KG1 (cell line): Measurements from ENCODE around the gene CD151.

Experiments
- DNase-seq: peaks from one replicate; lab custom pipeline; 2025; lab: John Stamatoyannopoulos, UW

Gene CD151

DNA sequence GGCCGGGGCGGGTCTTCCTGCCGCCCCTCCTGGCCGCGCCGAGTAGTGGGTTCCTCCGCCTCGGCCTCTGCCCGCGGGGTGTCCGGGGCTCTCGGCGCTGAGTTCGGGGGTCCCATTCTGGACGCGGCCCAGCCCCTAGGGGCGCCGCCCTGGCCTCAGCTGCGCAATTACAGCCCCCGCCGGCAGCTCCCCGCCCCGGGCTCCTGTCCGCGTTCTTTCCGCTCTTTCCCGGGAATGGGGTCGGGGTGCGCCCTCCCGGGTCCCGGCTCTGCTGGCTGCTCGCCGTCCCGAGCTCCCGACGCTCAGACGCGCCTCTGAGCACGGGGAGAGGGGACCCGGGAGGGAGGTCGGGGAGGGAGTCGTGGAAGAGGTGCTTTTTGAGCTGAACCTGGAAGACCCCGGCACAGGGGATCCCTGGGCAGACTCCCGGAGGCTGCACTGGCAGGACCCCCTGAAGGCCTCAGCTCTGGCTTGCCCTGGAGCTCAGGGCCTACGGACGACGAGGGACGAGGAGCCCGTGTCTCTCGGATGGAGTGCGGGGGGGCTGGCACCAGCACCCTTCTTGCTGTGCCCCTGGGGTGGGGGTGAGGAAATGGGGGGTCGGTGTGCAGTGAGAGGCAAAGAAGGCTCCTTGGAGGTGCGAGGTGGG lies 10.5 kb downstream of the CD151 start:
- no peak for DNase-seq

DNA sequence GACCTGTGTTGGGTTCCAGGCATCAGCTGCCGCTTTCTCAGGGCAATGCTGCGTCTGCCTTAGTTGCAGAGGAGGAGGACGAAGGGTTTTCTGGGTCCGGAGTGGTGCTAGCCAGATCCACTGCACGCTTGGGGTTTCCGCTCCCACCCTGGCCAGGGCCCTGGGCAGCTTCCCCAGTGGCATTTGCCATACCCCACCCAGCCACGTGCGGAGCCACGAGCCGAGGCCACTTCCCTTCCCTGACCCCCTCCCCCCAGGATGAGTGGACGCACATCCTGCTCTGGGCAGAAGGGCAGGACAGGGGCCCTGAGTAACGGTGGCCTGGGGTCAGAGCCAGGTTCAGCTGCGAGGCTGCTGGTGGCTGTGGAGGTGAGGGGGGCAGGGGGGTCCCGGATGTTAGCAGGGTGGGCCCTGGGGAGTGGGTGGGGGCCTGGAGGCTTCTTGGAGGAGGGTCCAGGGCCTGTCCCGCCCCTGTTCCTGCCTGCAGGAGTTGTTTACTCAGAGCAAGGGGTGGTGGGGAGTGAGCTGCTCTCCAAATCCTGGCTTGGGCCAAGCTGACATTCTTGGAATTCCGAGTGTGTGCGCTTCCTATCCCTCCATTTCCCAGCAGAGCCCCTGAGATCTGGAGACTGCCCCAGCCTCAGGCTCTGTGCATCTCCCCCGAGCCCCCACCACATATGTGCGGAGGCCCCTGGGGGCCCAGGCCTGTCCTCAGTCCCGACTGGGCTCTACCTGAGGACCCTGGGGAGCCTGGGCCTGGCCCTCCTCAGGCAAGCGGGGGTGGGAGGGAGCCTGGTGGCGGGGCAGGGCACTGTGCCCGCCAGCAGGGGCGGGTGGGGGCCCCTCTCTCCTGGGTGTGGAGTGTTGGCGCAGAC lies 11.3 kb downstream of the CD151 start:
- DNase-seq = no peak

DNA sequence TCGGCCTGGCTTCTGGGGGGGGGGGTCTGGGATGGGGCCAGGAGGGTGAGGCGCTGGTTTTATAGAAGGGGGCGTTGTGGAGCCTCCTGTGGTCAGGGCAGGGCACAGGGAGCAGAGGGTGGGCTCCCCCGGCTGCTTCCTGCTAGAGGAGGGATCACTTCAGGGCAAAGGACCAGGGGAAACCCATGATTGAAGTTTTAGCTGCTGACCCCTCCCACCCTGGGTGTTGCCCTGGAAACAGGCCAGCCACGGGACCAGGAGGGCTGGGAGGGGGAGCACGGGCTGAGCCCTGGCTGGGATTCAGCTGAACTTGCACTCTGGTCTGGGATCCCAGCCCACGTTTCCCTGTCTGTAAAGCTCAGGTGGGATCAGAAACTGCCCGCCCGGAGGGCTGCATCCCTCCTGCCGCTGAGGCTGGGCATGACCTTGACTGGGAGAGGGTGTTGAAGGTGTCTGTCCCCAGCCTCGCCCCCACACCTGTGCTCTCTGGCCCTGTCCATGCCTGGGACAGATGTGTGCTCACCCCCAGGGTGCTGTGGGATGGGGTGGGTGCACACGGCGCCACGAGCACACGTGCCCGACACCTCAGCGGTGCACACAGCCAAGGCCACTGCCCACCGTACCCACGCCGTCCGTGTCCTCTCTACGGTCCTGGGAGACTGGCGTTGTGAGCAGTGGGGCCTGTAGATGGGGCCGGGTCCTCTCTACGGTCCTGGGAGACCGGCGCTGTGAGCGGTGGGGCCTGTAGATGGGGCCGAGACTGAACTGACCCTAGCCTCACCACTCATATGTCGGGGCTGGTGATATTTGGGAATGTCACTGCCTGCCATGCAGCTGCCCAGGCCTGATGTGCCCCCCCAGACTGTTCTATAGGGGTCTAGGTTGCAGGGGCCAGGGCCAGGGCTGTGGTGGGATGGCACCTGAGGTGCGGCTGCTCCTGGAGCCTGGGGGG lies 12.2 kb downstream of the CD151 start:
- DNase-seq = no peak

DNA sequence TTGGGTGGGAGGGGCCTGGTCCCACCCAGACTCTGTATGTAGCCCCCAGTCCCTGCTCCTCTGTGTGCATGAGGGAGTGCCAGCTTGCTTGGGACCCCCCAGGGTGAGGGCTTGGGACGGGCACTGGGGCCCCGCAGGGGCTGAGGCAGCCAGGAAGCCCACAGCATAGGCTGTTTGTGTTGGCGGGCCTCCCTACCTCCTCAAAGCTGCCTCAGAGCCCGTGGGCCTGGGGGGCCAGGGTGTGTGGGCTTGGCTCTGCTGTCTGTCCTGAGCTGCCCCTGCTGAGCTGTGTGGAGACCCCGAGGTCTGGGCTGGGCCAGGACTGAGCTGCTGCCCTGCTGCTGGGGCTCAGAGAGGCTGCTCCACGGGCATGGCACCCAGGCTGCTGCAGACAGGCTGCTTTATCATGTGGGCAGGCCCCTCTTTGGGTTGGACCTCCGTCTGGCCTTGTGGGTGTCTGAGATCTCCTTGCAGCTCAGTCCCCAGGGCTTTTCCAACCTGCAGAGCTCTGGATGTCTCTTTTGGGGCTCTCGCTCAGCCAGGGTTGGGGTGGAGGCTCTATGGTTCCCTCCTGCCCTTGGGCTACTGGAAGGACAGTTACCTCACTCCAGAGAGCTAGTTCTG lies 13.2 kb downstream of the CD151 start:
- DNase-seq = no peak

DNA sequence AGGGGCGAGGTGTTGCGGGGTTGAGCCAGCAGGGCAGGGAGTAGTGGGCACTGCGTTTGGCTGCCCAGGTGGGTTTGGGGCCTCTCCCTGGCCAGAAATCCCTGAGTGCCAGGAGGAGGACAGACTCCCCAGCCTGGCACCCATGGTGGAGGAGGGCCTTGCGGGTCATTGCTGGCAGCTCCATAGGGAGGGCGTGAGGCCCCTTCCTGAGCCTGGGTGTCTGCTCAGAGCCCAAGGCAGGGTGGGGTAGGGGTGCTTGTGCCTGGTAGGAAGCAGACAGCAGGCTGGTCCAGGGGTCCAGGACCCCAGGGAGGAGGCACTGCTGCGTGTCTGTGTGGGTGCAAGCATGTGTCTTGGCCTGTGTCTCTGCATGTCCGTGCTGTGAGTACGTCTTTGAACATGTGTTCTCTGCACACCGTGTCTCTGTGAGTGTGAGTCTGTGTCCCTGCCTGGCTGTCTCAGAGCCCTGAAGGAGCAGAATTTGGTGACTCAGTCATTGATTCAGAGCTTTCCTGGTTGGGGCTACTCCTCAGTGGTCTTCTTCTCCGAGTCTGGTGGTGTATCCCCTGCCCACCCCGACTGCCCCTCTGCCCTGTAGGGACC lies 13.8 kb downstream of the CD151 start:
- DNase-seq = no peak

DNA sequence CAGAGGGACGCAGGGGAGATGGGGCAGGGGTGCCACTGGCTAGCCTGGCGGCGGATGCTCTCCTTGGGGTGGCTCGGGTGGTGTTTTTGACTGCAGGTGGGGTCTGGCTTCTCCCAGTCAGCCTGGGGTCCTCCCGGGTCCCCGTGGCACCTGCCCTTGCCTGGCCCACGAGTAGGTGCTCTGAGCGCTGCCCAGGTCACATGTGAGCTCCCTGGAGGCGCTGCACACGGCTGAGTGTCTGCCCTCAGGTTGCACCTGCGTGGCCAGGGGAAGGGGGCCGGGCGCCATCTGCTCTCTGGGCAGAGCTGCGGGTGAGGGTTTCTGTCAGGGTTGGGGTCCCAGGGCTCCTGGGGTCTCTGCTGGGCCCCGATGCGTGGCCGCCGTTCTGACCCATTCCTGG lies 15.1 kb downstream of the CD151 start:
- DNase-seq = no peak

DNA sequence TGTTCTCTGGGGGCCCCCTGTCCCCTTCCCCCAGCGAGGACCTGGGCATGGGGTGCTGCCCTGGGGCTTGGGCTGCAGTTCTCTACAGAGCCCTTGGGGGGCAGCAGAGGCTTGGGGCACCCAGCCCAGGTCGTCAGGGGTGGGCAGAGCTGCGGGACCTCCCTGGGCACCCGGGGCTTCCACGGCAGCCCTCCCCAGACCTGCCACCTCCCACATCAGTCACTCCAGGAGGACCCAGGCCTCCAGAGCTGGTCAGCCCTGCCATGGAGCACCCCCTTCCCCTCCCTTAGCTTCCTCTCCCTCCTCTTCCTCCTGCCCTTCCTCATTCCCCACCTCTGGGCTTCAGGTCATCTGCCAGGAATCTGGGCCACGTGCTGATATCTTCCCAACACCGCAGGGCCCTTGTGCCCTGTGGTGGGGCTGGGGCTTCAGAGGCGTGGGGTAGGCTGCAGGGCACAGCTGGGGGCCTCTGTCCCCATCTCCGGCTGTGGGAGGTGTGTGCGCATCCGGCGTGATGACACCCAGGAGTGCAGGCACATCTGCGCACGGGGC lies 15.7 kb downstream of the CD151 start:
- DNase-seq = no peak

DNA sequence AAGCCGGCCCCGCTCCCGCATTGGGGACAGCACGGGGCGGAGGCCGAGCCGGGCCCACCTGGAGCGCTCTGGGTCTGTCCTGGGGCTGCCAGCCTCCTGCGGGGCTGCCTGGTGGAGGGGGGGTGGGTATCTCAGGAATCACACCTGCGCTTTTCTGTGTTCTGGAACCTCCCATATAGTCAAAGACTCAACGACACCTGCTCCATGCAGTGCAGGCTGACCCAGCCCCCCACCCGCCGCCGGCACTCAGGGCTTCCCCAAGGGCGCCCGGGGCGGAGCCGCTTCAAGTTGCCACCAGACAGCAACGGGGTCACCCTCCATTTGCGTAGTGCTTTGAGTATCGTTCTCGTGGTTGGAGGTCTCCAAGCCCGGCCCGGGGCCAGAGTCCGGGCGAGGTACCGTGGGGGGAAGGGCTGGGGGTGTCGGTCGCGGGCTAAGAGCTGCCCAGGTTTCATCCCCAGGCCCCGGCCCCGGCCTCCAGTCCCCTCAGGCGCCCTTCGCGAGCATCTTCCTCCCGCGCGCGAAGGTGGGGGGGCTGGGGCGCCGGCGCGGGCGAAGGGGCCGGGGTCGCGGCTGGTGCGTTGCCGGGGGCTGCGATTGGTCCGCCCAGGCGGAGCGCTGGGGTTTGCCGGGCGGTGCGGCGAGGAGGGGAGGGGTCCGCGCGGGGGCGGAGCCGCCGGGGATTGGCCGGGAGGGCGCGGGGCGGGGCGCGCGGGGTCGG lies 16.5 kb downstream of the CD151 start:
- DNase-seq = no peak

DNA sequence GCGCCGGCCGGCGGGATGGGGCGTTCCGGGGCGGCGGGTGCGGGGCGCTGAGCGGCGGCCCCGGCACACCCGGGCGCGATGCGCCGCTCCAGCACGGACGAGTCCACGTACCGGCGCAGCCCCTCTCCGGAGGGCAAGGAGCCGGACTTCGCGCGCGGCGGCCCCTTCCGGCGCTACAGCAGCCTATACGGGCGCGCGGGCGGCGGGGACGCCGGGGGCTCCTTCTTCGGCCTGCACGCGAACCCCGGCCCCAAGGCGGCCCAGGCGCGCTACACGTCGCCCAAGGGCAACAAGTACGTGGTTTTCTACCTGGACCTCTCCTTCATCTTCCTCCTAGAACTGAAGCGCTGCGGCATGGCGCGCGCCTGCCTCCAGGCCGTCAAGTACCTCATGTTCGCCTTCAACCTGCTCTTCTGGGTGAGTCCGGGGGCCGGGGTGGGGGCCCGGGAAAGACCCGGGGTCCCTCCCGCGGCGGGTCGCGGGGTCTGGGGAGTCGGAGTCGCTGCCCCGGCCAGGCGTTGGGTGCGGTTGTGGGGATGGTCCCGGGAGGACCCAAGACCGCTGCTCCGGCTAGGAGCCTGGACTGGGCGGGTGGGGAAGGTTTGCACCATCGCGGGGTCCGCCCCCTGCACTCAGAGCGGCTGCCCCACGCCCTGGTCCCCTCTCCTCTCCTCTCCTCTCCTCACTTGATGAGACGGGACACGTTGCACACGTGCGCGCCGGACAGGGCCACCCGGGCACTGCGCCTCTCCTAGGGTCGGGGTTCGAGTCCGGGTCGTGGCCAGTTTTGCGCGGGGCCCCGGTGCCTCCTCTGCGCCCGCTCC lies 17.4 kb downstream of the CD151 start:
- no peak for DNase-seq

DNA sequence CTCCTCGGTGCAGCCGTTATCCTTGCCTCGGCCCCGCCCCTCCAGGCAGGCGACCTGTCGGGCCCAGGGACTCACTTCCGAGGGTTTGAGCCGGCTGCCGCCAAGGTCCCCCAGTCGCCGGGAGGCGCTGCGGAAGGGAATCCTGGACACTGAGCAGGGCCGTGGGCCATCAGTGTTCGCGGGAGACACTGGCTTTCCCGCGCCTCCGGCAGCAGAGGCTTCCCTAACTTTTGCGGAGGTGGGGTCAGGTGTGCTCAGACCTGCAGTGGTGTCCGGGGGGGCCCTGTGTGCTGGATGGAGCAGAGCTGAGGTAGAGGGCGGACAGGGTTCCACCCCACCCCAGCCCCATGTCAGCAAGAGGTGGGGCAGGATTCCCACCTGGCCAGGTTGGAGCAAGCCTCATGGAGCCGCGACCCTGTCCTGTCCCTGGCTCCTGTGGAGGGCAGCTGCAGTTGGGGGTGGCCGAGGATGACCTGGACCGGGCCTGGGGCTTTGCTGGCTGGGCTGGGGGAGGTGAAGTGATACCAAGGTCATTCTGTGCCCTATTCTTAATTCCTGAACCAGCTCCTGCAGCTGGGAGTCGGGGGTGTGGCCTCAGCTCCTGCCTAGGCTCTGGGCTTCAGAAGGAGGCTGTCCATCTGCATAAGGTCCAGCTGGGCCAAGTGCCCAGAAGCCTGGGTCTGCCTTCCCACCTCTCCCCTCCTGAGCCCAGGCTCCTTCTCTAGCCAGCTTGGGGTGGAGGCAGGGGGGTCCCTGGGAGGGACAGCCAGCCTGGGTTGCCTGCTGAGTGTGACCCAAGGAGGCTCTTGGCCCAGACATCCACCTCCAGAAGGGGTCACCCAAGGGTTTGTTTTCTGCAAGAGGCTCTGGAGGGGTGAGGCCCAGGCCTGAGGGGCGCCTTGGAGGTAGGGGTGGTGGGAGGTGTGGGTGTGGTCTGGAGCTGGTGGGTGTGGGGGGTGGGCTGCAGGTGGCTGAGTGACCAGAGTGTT lies 18.3 kb downstream of the CD151 start:
- no peak for DNase-seq

DNA sequence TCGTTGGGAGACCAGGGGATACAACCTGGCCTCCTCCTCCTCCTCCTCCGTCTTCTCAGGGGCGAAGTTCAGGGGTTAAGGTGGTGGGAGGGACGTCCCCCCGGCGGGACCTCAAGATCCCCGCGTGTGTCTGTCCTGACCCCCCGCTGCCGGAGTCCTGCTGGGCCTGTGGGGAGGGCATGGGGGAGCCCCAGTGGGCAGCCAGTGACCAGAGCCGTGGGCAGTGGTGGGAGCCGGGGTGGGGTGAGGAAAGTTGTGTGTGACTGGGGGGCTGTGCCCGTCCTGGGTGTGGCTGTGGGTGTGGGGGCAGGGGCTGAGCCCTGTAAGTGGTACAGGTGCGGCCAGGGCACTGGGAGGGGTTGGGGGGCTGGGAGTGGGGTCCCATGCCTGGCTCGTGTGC lies 20.0 kb downstream of the CD151 start:
- DNase-seq = no peak

DNA sequence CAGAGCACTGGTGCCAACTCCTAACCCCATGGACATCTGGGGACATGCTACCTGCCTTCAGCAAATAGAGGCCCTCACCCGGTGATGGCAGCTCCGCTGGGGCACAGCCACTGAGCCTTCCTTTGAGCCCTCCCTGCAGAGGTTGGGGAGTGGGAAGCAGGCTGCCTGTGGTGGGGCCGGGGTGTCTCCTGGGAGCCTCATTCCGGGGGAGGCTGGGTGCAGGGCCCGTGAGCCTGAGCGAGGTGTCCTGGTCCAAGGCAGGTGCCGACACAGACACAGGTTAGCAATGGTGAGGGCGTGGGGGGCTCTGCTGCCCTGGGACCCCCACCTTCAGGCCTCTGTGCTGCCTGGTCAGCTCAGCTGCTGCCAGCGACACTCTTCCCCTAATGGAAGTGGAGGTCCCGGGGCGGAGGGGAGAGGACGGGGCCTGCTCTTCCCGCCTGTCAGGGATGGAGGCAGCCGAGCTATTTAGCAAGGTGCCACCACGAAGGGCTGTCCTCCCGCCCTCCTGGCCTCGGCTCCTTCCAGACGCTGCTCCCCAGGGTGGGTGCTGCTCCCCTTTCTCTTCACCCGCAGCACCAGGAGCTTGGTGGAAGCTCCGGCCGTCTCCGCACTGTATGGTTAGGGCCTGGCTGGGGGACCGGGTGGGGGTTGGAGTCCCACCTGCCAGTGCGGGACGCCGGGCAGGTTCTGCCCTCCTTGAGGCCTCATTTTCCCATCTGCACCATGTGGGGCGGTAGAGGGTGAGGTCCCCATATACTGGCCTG lies 21.1 kb downstream of the CD151 start:
- DNase-seq = no peak

DNA sequence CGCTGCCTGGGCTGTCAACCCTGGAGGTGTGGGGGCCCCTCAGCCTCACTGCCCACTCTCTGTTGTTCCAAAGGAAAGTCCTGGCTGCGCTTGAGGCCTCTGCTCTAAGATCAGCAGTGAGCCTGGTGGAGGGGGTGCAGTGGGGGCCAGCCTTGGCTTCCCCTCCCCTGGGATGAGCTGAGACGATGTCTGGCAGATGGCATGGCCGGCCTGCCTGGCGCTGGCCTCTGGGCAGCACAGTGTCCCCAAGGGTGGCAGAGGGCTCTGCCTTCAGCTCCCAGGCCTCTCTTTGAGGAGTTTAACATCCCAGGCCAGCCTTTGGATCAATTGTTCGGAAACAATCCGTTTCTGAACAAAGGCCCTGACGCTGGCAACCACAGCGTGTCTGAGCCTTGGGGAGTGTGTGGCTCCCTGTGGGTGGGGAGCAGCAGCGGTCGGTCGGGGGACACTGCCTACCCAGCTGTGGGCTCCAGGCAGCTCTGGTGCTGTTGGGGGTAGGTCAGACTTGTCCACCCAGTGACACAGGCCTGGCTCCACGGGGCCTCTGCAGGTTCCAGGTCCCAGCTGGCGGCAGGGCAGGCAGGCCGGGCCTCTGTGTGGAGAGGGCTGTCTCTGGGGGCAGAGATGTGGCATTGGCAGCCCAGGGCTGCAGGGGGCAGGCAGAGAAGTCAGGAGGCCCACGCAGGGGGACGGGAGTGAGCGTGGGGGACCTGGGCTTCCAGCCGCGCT lies 22.0 kb downstream of the CD151 start:
- no peak for DNase-seq

DNA sequence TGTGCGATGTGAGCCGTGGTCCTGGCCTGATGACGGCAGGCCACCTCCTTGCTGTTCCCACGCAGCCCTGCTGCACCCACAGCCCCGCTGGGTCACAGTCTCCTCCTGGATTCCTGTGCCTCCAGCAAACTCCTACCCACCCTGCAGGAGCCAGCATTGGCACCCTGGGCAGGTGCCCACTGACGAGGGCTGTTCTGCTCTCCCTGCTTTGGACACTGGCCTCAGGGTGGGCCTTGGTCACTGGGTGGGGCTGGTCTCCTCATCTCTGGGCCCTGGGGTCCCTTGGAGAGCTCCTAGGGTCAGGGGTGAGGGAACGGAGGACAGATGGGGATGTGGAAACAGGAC lies 22.6 kb downstream of the CD151 start:
- DNase-seq = no peak

DNA sequence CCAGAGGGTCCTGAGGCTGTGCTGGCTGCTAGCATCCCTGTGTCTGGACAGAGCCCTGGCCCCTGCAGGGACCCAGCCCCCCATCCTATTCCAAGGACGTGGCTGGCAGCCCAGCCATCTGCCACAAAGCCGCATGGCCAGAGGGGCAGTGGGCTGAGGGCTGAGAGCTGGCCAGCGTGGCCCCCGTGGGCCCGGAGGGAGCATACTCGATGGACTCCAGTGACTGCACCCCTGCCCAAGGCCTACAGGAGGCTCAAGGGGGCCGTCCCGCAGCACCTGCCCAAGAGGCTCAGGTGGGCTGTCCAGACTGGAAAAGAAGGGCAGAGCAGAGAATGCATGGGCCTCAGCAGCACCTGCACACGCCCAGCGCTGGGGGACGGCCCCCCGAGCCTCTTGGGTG lies 23.0 kb downstream of the CD151 start:
- no peak for DNase-seq

DNA sequence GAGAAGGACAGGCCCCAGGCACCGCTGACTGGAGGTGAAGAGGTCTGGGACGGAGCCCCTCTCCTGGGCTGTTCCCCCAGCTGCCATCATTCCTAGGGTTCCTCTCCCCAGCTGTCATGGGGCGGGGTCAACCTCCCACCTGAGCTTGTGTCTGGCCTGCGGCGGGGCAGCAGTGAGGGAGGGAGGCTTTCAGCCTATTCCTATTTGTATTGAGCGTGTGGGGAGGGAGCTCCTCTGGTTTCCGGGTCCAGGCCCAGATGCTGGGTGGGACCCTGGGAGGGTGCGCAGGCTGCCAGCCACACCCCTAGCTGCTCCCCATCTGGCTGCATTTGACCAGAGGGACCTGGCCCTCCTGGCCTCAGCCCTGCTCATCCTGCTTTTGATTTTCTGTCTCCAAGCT lies 23.6 kb downstream of the CD151 start:
- DNase-seq = no peak
